GM18507 (cell line): Measurements from ENCODE around the gene MARK3.

ENCODE experiments used
- DNase-seq: peaks from one replicate; pipeline ENCODE4 v3.0.0; 2011; ENCODE audit warnings: low read depth; ENCODE audit not compliant: insufficient read length; ENCODE audit errors: extremely low spot score
- FAIRE-seq: peaks from 2 replicates; lab custom pipeline; 2011; peaks lifted over from hg19 to GRCh38; lab: Jason Lieb, UNC

Gene MARK3

DNA sequence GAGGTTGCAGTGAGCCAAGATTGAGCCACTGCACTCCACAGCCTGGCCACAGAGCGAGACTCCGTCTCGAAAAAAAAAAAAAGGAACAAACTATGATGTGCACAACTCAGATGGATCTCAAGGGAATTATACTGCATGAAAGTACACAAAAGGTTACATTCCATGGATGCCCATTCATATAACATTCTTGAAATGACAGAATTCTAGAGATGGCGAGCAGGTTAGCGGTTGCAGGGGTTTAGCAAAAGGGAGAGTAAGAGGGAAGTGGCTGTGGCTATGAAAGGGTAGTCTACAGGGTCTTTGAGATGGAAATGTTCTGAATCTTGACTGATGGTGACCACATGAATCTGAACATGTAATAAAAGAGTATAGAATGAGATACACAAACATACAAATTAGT, 87.7 kb downstream of the MARK3 start:
- FAIRE-seq (no peak), DNase-seq (no peak)

DNA sequence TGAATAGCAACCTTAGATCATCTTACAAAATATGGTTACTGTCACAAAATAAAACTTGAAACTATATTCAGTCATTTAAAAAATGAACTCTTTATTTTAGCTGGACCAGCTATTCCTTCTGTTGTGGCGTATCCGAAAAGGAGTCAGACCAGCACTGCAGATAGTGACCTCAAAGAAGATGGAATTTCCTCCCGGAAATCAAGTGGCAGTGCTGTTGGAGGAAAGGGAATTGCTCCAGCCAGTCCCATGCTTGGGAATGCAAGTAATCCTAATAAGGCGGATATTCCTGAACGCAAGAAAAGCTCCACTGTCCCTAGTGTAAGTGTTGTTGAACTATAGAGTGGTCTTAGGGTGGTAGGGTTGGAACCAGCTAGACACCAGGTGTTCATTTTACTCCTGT, 89.7 kb downstream of the MARK3 start:
- FAIRE-seq (no peak), DNase-seq (no peak)

DNA sequence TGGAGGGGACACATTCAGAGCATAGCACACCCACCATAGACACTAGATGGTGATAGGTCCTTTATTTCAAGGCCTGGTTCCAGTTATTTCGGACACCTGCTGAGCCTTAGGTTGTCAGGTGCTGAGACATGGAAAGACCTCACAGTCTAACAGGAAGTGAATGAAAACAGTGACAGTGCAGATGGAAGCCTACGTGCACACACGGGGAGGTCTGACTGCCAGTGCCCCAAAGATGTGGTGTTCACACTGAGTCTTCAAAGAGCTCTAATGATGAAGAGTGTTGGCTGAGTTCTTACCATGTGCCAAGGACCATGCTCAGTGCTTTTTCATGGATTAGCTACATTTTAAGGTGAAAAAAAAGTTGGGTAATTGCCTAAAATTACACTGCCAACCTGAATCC, 90.8 kb downstream of the MARK3 start:
- FAIRE-seq (no peak), DNase-seq (no peak)

DNA sequence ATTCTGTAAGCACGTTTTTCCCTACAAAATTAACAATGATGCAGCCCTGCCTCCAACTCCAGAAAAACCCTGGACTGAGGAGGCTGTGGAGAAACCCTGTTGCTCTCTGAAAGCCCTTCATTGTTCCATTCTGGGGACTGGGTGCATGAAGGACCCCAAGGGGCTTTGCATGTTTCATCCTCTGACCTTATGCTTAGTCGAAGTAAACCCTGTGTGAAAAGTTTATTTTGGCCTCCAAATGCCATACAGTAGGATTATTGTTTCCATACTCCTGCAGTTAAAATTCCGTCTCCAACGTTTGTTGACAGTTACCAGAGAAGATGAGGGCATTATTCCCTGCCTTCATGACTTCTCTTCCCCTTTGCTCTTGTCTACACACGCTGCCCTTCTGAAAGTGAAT, 91.4 kb downstream of the MARK3 start:
- FAIRE-seq = no peak
- DNase-seq = no peak

DNA sequence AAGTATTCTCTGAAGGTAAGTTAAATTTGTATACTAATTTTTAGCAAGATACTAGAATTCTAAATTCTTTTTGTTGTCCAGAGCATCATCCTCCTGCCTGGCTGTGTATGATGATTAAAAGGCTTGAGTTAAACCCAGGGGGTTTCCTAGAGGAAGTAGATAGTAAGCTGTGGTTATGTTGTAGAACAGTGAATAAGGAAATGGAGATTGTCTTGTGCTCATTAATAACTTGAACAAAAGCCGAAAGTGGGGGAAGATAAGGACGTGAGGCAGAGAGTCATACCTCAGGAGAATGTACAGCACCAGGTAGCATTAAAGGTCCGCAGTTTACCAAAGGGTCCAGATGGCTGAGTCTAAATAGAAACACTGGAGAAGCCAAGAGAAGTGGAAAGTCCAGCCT, 95.4 kb downstream of the MARK3 start:
- FAIRE-seq (peak; percentile 76), DNase-seq (no peak)

DNA sequence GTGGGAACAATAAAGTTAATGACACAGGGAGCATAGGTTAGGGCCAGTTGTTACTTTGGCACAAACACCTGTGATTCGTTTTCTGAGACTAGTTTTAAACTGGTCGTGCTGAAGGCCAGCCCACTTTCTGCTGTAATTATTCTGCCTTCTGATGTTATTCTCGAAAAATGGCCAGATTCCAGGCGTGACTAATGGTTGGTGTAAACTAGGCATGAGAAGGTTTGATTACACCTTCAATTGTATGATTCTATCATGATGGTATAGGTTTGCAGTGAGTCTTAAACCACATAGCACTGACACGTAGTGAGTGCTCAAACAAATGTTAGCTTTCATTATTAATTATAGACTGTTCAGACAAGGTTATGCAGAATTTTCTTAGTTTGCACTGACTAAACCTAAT, 98.4 kb downstream of the MARK3 start:
- DNase-seq = no peak
- FAIRE-seq = no peak

DNA sequence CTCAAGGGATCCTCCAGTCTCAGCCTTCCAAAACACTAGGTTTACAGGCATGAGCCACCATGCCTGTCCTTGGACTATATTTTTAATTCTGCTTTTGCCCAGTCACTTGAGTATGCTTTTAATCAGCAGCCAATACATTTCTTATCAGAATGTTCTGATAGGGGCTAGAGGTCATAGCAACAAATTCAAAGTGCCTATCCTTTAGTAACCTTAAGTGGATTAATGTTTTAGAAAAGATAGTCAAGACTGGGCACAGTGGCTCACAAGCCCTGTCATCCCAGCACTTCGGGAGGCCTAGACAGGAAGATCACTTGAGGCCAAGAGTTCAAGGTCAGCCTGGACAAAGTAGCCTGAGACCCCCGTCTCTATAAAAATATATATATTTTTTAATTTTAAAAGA, 100.3 kb downstream of the MARK3 start:
- DNase-seq = no peak
- no peak for FAIRE-seq

DNA sequence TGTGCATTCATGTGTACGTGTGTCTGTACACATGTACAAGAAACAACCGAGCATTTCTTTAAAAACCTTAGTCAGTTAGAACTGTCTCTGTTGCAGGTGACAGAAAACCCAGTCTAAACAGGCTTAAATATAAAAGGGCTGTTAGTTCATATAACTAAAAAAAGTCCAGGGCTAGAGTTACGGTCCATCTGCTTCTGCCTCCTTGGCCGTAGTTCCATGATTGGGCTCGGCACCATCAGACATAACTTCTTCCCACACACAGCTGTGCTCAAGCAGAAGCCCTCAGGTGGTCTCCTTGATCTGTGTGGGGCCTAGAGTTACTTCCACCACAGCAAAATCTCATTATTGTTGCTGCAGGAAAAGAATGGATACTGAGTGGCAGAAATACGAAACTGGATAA, 102.9 kb downstream of the MARK3 start:
- DNase-seq = no peak

DNA sequence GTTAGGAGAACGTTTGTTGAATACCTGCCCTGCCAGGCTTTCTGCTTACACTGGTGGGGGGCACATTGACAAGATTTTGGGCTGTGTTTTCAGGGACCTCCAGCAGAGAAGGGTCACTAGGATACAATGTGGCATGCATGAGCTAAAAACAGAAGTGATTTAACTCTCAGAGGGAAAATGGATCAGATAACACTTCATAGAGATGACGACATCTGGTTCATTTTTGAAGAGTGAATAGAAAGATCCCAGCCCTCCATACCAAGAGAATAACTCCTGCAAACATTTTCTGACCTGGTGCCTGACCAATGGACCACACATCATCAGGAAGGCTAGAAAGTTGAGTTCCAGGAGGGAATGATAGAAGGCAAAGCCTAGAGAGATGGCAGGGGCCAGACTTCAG, 103.7 kb downstream of the MARK3 start:
- DNase-seq (no peak), FAIRE-seq (no peak)

More for the DNA sequence above, 102.9 kb downstream of the MARK3 start:
- no peak for FAIRE-seq

DNA sequence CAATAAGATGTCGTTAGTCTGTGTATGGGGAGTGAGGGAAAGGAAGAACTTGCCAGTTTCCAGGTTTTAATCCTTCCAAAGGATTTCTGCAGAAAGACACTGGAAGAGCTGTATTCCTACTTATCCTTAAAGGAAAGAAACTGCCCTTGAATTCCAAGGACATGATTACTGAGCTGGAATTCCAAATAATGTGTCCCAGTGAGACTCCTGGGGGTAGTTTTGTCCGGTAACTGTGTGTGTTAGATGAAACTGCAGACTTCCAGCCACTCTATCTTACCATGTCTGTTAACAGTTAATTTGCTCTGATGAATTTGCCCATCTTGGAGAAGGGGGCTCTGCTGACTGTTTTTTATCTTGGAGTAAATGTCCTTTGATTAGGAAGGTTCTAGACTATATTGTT, 104.4 kb downstream of the MARK3 start:
- FAIRE-seq (no peak), DNase-seq (no peak)

DNA sequence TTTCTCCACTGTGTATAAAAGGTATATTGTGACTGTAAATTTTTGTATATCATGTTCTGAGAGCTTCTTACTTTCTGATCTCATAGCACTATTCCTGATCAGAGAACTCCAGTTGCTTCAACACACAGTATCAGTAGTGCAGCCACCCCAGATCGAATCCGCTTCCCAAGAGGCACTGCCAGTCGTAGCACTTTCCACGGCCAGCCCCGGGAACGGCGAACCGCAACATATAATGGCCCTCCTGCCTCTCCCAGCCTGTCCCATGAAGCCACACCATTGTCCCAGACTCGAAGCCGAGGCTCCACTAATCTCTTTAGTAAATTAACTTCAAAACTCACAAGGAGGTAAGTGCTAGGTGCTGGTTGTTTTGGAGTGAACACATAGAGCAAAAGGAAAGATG, 106.5 kb downstream of the MARK3 start:
- DNase-seq (no peak), FAIRE-seq (no peak)

DNA sequence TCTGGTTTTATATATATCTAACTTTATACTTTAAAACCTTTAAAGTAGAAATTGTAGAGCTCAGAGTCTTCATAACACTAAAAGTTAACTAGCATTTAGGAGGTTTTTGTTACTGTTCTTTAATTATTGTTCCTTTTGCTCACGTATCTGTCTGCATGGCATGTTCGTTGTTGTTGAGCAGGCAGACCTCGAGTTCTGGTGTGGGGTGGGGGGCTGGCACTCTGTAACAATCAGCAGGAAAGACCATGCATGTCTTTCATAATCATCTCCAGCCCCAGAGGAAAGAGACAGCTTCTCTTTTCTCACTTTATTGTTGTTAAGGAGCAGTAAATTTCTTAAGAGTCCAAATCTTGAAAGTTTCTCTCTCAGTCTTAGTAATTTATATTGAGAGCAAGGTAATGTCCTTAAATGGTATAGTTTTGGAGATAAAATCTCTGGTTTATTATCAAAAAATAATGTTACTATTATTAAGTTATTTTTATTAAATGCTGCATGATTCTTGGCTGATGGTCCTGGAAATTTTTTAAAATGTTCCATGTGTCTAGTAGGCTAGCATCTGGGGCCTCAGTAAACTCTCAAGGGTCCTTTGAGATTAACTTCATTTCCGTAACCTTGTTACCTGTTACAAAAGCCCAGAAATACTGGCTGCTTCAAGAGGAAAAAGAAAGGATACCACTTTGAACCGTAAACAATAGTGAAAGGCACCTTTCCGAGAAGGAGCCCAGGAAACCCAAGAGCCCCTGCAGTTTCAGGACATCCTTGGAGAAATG, 107.1 kb downstream of the MARK3 start:
- FAIRE-seq = no peak
- DNase-seq = no peak

DNA sequence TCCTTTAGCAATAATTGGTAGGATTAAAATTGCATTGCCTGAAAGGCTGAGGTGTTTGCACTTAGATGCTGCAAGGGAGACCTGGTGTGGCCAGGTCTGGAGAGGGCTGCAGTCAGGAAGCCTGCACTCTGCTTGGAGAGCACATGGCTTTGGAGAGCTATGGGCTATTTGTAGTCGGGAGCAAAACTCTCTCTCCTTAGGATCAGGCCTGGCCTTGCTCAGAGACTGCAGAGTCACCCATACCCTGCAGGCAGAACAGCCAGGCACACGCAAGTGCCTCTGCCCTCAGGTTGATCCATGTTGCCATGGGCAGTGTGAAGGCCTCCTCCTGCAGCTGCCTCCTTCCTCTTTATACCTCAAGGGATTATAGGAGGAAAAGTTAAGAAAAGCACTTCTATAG, 110.6 kb downstream of the MARK3 start:
- DNase-seq = no peak
- FAIRE-seq = no peak

DNA sequence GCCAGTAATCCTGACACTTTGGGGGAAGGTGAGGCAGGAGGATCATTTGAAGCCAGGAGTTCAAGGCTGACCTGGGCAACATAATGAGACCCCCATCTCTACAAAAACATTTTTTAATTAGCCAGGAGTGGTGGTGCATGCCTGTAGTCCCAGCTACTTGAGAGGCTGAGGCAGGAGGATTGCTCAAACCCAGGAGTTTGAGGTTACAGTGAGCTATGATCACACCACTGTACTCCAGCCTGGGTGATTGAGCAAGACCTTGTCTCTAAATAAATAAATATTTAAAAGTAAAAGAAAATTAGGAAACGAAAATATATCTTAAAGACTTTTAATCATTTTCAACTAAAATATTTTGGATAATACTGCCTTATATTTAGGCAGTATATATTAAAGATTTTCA, 111.6 kb downstream of the MARK3 start:
- DNase-seq = no peak
- no peak for FAIRE-seq

DNA sequence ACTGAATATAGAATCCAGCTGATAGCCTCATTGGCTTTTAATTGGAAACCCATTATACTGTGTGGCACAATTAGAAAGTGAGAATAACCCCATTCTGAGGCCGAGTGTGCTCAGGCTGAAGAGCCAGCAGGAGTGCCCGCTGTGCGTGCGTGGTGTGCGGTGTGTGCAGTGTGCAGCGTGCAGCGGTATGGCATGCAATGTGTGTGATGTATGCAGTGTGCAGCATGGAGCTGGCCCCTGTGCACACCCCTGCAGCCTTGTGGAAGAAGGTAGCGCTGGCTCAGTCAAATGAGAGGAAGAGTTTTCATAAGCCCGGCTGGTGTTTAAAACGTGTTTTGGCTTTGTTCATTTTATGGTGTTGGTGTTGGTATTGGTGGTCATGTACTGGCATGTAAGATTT, 114.5 kb downstream of the MARK3 start:
- DNase-seq (no peak), FAIRE-seq (no peak)

DNA sequence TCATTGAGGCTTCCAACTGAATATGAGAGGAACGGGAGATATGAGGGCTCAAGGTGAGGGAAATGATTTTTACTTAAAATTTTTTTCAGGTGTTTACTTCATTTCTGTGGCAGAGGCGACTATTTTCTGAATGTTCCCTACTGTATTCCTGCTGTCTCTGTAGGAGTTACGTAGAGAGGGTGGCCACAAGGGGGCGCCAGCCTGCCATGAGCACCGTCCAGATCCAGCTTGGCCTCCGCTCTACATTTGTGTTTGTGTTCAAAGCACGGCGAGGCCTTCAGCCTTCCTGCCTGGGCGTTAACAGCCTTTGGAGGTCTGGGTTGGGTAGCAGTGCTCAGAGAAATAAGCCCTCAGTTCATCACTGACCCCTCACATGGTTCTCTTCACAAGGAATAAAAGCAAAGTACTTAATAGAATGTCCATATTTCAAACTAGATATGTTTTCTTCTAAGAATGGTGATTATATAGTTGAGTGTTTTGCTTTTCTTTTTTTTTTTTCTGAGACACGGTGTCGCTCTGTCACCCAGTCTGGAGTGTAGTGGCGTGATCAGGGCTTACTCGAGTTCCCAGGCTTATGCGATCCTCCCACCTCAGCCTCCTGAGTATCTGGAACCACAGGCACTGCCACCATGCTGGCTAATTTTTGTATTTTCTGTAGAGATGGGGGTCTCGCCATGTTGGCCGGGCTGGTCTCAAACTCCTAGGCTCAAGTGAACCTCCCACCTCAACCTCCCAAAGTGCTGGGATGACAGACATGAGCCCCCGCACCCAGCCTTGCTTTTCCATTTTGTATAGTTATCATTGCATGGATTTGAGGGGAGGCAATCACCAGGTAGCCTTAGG, 115.2 kb downstream of the MARK3 start:
- FAIRE-seq (peak; percentile 65), DNase-seq (no peak)

DNA sequence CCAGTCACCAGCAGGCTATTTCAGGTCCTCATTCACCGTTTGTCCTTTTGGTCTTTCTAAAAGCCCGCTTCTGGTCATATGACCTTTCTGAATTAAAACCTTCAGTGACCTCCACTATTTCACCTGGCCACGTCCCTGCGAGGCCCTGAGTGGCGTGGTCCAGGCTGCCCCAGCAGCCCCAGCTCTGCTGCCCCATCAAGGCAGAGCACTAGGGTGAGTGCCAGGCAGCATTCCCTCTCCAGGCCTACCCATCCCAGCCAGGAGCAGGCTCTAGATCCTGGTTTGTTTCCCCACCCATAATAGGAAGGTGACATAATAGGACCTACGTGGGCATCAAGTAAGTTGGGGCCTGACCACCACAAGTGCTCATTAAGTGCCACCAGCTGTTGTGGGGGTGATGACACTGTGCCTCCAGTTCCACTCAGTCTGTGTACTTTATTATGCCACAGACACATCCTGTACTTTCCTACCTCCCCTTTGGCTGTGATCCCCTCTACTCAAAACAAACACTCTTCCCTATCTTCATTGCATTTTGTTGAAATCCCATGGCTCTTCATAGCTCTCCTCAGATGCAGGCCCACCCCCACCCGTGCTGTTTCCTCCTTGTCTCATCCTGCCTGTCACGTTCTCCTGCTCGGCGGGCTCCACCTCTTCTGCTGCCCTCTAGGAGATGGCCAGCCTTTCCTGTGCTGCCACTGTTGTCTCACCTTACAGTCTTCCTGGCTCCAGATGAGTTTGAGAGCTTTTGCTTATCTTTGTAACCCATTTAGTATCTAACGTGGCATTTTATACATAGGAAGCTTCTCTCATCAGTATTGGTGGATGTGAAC, 116.0 kb downstream of the MARK3 start:
- DNase-seq (no peak), FAIRE-seq (no peak)

DNA sequence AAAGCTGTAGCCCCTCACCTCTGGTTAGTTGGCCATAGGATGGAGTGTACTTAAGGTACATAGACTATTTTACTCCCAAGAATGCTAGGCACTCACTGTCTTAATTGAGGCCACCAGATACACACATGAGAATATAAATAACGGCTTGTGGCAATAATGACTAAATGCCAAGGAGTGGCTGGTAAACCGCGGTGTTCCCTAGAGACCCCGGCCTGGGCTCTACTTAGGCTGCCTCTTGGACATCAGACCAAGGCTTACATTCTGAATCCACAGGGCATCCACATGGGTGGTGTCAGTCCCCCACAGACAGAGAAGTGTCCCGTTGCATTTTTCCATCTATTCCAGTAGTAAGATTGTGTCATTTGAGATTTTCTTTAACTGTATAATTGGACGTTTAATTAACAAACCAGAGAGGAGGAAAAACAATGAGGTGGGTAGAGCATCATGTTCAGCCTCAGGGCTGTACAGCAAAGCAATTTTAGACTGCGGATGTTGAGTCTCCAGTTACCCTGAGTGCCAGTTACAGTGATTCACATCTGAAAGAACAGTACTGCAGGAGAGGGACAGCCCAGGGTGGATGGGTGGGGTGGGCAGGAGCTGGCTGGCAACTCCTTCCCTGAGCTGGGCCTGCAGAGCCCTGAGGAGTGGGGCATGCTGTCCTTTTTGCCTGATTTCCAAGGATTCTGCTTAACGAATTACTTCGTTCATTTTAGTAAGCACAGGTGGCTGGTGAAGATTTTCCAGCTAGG, 116.9 kb downstream of the MARK3 start:
- no peak for FAIRE-seq
- DNase-seq = no peak

DNA sequence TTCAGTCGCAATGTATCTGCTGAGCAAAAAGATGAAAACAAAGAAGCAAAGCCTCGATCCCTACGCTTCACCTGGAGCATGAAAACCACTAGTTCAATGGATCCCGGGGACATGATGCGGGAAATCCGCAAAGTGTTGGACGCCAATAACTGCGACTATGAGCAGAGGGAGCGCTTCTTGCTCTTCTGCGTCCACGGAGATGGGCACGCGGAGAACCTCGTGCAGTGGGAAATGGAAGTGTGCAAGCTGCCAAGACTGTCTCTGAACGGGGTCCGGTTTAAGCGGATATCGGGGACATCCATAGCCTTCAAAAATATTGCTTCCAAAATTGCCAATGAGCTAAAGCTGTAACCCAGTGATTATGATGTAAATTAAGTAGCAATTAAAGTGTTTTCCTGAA, 117.7 kb downstream of the MARK3 start:
- DNase-seq (no peak), FAIRE-seq (no peak)

DNA sequence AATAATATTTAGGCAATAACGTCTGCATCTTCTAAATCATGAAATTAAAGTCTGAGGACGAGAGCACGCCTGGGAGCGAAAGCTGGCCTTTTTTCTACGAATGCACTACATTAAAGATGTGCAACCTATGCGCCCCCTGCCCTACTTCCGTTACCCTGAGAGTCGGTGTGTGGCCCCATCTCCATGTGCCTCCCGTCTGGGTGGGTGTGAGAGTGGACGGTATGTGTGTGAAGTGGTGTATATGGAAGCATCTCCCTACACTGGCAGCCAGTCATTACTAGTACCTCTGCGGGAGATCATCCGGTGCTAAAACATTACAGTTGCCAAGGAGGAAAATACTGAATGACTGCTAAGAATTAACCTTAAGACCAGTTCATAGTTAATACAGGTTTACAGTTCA, 118.1 kb downstream of the MARK3 start:
- FAIRE-seq (no peak), DNase-seq (no peak)
